ENCODE results near the gene PEG3. TPM values are rescaled to one million over a fixed set of nuclear protein-coding genes. Genes with fewer than 3 reads are reported as not detected.

The PEG3 gene
- total and polyA plus RNA-seq, 2 of the 4 experiments (the other 2 are of a cell fraction): not detected

GRCh38 chr19:56848166-56848565 is 7.6 kb upstream of the PEG3 start:
- Histone ChIP-seq H2AFZ (replicated peaks; ENCODE audit: low read length, poor library complexity) (no peak overlapping the region), H2BK5ac (ENCODE audit: low read depth, low read length, poor library complexity, severe bottlenecking) (no peak overlapping the region), H2BK20ac (ENCODE audit: low read depth, low read length) (no peak overlapping the region), H3K18ac (ENCODE audit: low read depth, low read length) (no peak overlapping the region), H3K27me3 (ENCODE audit: control insufficient read depth, insufficient read depth, low read length) (no peaks in the 10 kb centered on the region), H3K14ac (replicated peaks; ENCODE audit: low read depth, low read length) (no peak overlapping the region), H4K5ac (ENCODE audit: low read depth, low read length) (no peak overlapping the region), H2BK15ac (ENCODE audit: low read depth, low read length) (no peak overlapping the region), H3K9me1 (ENCODE audit: insufficient read depth, low read length) (no peaks in the 10 kb centered on the region), H4K8ac (ENCODE audit: low read depth in 2 of 2, low read length in 2 of 2) (no peak overlapping the region), H4K91ac (ENCODE audit: insufficient read depth, low read depth, low read length) (no peak overlapping the region), H3K27ac (ENCODE audit: insufficient read depth, low read length) (no peak overlapping the region), H3K4me2 (ENCODE audit: low read depth, low read length) (no peak overlapping the region), H2BK120ac (ENCODE audit: low read depth, low read length) (no peak overlapping the region), H2AK5ac (ENCODE audit: low read depth, low read length) (no peak overlapping the region), H3K4ac (ENCODE audit: low read depth, low read length) (no peak overlapping the region), H3K56ac (ENCODE audit: extremely low read depth, insufficient read depth, low read length) (no peak overlapping the region), H3K79me1 (ENCODE audit: low read depth in 1 of 2, low read length in 2 of 2) (no peaks in the 10 kb centered on the region), H3K4me3 (ENCODE audit: insufficient read depth, low read depth, low read length) (no peak overlapping the region), H3K23ac (ENCODE audit: low read depth, low read length) (no peak overlapping the region), H4K20me1 (ENCODE audit: insufficient read depth, low read length) (no peaks in the 10 kb centered on the region), H3K9ac (ENCODE audit: low read depth, low read length) (no peak overlapping the region), H3K9me3 (ENCODE audit: control insufficient read depth, insufficient read depth, low read length) (0 out of 2 replicates have a peak, but pooled peaks cover 6% of the 10 kb centered on the region), H3K36me3 (ENCODE audit: control insufficient read depth, insufficient read depth, low read length) (no peaks in the 10 kb centered on the region), H3K4me1 (ENCODE audit: control insufficient read depth, insufficient read depth, low read length) (no peaks in the 10 kb centered on the region), H2AK9ac (replicated peaks; ENCODE audit: low read depth, low read length, poor library complexity) (no peak overlapping the region)
- no CpG with 5 or more reads among the region's 4 CpGs for WGBS, 2 experiments (ENCODE audit: extremely low coverage in 2 of 2, insufficient read length in 1 of 2)
- POLR2A ChIA-PET (ENCODE audit: unreplicated experiment): no interaction called here
- no TSS peak for BruUV-seq (replicated peaks)
- DNase-seq (no peak), ATAC-seq (ENCODE audit: low read depth) (no peak)
- CTCF ChIA-PET: no interaction called here
- dilution Hi-C loops (cut with HindIII; ENCODE audit: low sequenced_read_pairs, unreplicated experiment) (no loop called here), intact Hi-C loops (cut with micrococcal nuclease) (no loop called here), in situ Hi-C loops (cut with MboI; ENCODE audit: low sequenced_read_pairs) (no loop called here)
- TF ChIP-seq RCOR1 (IDR thresholded peaks at IDR 0.05; ENCODE audit: insufficient replicate concordance, low read length) (no peak), FOS (IDR thresholded peaks at IDR 0.05; ENCODE audit: low read depth, low read length) (no peak), BHLHE40 (IDR thresholded peaks at IDR 0.05; ENCODE audit: low read depth, low read length) (no peak), MXI1 (IDR thresholded peaks at IDR 0.05; ENCODE audit: borderline replicate concordance, low read depth, low read length) (no peak), MAZ (IDR thresholded peaks at IDR 0.05; ENCODE audit: borderline replicate concordance, low read depth, low read length) (no peak), SMC3 (IDR thresholded peaks at IDR 0.05; ENCODE audit: low read depth, low read length) (no peak), RFX5 (IDR thresholded peaks at IDR 0.05; ENCODE audit: low read depth, low read length) (no peak), MAFK (IDR thresholded peaks at IDR 0.05; ENCODE audit: low read depth, low read length) (no peak), CHD1 (IDR thresholded peaks at IDR 0.05; ENCODE audit: low read depth, low read length) (no peak), NFE2L2 (IDR thresholded peaks at IDR 0.05; ENCODE audit: low read depth, low read length) (no peak), CEBPB (IDR thresholded peaks at IDR 0.05; ENCODE audit: low read depth, low read length) (no peak), POLR2A (IDR thresholded peaks at IDR 0.05; ENCODE audit: low read depth, low read length) (no peak), RAD21 (IDR thresholded peaks at IDR 0.05; ENCODE audit: low read length) (no peak), ELK1 (IDR thresholded peaks at IDR 0.05; ENCODE audit: borderline replicate concordance, low read depth, low read length) (no peak)
- TF ChIP-seq, protein P1, sequence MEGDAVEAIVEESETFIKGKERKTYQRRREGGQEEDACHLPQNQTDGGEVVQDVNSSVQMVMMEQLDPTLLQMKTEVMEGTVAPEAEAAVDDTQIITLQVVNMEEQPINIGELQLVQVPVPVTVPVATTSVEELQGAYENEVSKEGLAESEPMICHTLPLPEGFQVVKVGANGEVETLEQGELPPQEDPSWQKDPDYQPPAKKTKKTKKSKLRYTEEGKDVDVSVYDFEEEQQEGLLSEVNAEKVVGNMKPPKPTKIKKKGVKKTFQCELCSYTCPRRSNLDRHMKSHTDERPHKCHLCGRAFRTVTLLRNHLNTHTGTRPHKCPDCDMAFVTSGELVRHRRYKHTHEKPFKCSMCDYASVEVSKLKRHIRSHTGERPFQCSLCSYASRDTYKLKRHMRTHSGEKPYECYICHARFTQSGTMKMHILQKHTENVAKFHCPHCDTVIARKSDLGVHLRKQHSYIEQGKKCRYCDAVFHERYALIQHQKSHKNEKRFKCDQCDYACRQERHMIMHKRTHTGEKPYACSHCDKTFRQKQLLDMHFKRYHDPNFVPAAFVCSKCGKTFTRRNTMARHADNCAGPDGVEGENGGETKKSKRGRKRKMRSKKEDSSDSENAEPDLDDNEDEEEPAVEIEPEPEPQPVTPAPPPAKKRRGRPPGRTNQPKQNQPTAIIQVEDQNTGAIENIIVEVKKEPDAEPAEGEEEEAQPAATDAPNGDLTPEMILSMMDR (conservative IDR thresholded peaks at IDR 0.05; ENCODE audit: low read depth, low read length): no peak
- TF ChIP-seq, protein P2, sequence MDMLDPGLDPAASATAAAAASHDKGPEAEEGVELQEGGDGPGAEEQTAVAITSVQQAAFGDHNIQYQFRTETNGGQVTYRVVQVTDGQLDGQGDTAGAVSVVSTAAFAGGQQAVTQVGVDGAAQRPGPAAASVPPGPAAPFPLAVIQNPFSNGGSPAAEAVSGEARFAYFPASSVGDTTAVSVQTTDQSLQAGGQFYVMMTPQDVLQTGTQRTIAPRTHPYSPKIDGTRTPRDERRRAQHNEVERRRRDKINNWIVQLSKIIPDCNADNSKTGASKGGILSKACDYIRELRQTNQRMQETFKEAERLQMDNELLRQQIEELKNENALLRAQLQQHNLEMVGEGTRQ (IDR thresholded peaks at IDR 0.05; ENCODE audit: low read depth, low read length): no peak

Measured in IMR-90 (cell line).